ENCODE measurements around the gene MCTP1.
A peak's percentile ranks its signal among the peaks of the same experiment; 100 is the strongest.
"Not testable (repeated sequence)": the region's sequence is repeated elsewhere in the genome, so short reads cannot be mapped to it uniquely, and the experiment has no call there.

Gene MCTP1

GRCh38 chr5:94832685-94833084 is 452.2 kb downstream of the MCTP1 start:
- H3K4me3 ChIP-seq (ENCODE audit: control insufficient read depth, low read depth, low read length): no peak overlapping the region
- DNase-seq (ENCODE audit: low read depth): no peak
- TF ChIP-seq, protein P1, sequence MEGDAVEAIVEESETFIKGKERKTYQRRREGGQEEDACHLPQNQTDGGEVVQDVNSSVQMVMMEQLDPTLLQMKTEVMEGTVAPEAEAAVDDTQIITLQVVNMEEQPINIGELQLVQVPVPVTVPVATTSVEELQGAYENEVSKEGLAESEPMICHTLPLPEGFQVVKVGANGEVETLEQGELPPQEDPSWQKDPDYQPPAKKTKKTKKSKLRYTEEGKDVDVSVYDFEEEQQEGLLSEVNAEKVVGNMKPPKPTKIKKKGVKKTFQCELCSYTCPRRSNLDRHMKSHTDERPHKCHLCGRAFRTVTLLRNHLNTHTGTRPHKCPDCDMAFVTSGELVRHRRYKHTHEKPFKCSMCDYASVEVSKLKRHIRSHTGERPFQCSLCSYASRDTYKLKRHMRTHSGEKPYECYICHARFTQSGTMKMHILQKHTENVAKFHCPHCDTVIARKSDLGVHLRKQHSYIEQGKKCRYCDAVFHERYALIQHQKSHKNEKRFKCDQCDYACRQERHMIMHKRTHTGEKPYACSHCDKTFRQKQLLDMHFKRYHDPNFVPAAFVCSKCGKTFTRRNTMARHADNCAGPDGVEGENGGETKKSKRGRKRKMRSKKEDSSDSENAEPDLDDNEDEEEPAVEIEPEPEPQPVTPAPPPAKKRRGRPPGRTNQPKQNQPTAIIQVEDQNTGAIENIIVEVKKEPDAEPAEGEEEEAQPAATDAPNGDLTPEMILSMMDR (conservative IDR thresholded peaks at IDR 0.05; ENCODE audit: control insufficient read depth, insufficient read depth, low read depth, low read length): no peak

DNA sequence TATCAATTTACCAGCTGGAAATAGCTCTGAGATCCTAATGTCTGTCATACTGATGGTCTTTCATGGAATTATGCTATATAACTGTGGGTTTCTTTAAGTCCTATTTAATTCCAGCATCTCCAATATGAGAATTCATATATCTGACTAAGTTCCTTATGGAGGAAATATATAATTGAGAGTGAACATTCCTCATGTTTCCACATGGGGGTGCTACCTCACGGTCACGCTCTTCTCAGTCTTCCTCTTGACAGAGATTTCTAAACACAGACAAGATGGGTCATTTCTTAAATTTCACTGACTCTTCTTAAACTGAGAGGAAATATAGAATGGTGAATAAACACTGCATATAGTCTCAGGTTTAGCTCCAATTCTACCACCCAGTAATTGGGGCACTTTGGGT is 454.4 kb downstream of the MCTP1 start:
- TF ChIP-seq, protein P1 (conservative IDR thresholded peaks at IDR 0.05; ENCODE audit: control insufficient read depth, insufficient read depth, low read depth, low read length): peak; percentile 50
- peak; percentile 32 for DNase-seq (ENCODE audit: low read depth)
- no peak overlapping the region for H3K4me3 ChIP-seq (ENCODE audit: control insufficient read depth, low read depth, low read length)

GRCh38 chr5:94828222-94828621 is 456.7 kb downstream of the MCTP1 start:
- DNase-seq (ENCODE audit: low read depth); H3K4me3 ChIP-seq (ENCODE audit: control insufficient read depth, low read depth, low read length): not testable (repeated sequence)

- DNase-seq (ENCODE audit: low read depth): no peak
- TF ChIP-seq, protein P1 (conservative IDR thresholded peaks at IDR 0.05; ENCODE audit: control insufficient read depth, insufficient read depth, low read depth, low read length): no peak
- H3K4me3 ChIP-seq (ENCODE audit: control insufficient read depth, low read depth, low read length): no peak overlapping the region
Measured at GRCh38 chr5:94820488-94820887, 464.4 kb downstream of the MCTP1 start.

GRCh38 chr5:94818904-94819303 is 466.0 kb downstream of the MCTP1 start:
- TF ChIP-seq, protein P1 (conservative IDR thresholded peaks at IDR 0.05; ENCODE audit: control insufficient read depth, insufficient read depth, low read depth, low read length): no peak
- H3K4me3 ChIP-seq (ENCODE audit: control insufficient read depth, low read depth, low read length): no peak overlapping the region
- no peak for DNase-seq (ENCODE audit: low read depth)

DNA sequence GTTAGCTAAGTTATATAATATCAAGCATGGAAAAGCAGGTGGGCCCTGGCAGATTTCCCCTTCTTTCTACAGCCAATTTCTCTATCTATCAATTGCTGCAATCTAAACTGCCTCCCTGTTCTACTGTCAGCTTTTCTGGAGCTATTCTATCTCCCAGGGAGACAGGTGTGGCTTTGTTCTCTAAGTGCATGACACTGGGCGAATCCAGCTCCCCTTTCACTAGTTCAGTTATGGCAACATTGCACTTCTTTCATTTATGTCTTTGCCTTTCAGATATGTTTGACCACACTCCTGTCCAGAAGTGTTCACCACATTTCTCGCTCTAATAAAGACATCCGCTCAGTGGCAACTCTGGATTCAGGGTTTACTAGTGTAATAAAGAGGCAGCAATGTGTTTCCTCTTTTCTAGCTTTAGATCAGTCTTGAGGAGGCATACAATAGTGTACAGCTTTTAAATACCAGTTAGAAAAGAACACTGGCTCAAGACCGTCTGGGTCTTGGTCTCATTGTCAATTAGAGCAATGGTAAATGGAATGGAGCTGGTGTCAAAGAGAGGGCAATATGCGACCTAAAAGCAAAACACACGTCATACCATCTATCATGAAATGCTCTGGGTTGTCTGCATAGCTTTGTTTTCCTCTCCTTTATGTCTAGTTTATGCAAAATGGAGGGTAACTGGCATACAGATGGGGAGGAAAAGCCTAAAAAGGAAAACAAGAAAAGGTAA is 469.4 kb downstream of the MCTP1 start:
- H3K4me3 ChIP-seq (ENCODE audit: control insufficient read depth, low read depth, low read length): no peak overlapping the region
- no peak for DNase-seq (ENCODE audit: low read depth)
- TF ChIP-seq, protein P1 (conservative IDR thresholded peaks at IDR 0.05; ENCODE audit: control insufficient read depth, insufficient read depth, low read depth, low read length): no peak

- no peak for DNase-seq (ENCODE audit: low read depth)
- TF ChIP-seq, protein P1 (conservative IDR thresholded peaks at IDR 0.05; ENCODE audit: control insufficient read depth, insufficient read depth, low read depth, low read length): no peak
- H3K4me3 ChIP-seq (ENCODE audit: control insufficient read depth, low read depth, low read length): no peak overlapping the region
Measured at GRCh38 chr5:94812232-94812631, 472.7 kb downstream of the MCTP1 start.

Data from fibroblast of mammary gland (primary cell).